B cell (primary cell): ENCODE measurements around the gene IL17RA.

Source experiments
- EZH2 ChIP-seq: IDR thresholded peaks from 2 replicates; pipeline ENCODE4 v1.6.1; 2012; ENCODE audit warnings: borderline replicate concordance, low read depth, mild to moderate bottlenecking, moderate library complexity, low read length; ENCODE audit not compliant: insufficient read depth, poor library complexity, severe bottlenecking
- TF ChIP-seq, protein P1 (sequence below): fragments of 200-600 bp; IDR thresholded peaks from one replicate; pipeline ENCODE4 v1.8.0; 2022; ENCODE audit warnings: antibody characterized with exemption, mild to moderate bottlenecking

DNA sequence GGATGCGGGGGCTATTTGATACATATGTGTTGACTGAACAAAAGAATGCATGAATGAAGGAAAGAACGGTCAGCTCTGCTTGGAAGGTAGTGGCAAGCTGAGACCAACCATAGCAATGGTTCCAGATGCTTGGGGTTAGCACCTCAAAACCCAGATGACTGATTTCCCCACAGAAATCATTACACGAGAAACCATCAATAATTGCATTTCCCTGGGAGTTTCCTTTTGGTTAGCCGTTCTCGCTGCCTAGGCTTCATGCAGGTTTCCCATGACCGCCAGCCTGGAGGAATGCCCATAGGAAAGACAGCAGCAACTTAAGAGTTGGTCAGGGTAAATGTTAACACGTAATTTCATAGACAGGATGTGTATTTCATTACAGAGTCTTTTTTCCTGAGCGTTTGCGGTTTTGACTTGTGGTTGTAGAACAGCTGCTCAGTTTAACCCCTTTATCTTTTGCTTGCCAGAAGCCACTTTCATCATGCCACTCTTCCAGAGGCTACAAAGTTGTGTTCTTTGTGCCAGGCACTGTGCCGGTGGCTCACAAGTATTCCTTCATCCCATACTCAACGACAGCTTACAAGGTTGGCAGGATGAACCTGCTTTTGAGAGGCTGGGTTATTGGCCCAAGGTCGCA, 2.8 kb downstream of the IL17RA start:
- TF ChIP-seq EZH2, result no peak
- TF ChIP-seq, protein P1, sequence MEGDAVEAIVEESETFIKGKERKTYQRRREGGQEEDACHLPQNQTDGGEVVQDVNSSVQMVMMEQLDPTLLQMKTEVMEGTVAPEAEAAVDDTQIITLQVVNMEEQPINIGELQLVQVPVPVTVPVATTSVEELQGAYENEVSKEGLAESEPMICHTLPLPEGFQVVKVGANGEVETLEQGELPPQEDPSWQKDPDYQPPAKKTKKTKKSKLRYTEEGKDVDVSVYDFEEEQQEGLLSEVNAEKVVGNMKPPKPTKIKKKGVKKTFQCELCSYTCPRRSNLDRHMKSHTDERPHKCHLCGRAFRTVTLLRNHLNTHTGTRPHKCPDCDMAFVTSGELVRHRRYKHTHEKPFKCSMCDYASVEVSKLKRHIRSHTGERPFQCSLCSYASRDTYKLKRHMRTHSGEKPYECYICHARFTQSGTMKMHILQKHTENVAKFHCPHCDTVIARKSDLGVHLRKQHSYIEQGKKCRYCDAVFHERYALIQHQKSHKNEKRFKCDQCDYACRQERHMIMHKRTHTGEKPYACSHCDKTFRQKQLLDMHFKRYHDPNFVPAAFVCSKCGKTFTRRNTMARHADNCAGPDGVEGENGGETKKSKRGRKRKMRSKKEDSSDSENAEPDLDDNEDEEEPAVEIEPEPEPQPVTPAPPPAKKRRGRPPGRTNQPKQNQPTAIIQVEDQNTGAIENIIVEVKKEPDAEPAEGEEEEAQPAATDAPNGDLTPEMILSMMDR, result no peak
